Measurements from ENCODE around the gene PSAP.

The PSAP gene

GRCh38 chr10:71810048-71810750 lies 40.9 kb downstream of the PSAP start:
- no peak for DNase-seq (ENCODE audit: low read depth in 3 of 3, low spot score in 1 of 3)

- no peak for DNase-seq (ENCODE audit: low read depth in 3 of 3, low spot score in 1 of 3)
Measured at GRCh38 chr10:71809628-71810027, 41.4 kb downstream of the PSAP start.

GRCh38 chr10:71807557-71808510 lies 43.2 kb downstream of the PSAP start:
- DNase-seq (ENCODE audit: low read depth in 3 of 3, low spot score in 1 of 3): no peak

- DNase-seq (ENCODE audit: low read depth in 3 of 3, low spot score in 1 of 3): no peak
Measured at GRCh38 chr10:71806704-71807556, 44.1 kb downstream of the PSAP start.

GRCh38 chr10:71805776-71806703 lies 45.0 kb downstream of the PSAP start:
- DNase-seq (ENCODE audit: low read depth in 3 of 3, low spot score in 1 of 3): no peak

- DNase-seq (ENCODE audit: low read depth in 3 of 3, low spot score in 1 of 3): no peak
Measured at GRCh38 chr10:71804077-71804476, 47.0 kb downstream of the PSAP start.

- no peak for DNase-seq (ENCODE audit: low read depth in 3 of 3, low spot score in 1 of 3)
Measured at GRCh38 chr10:71802715-71803488, 48.1 kb downstream of the PSAP start.

GRCh38 chr10:71802235-71802634 lies 48.8 kb downstream of the PSAP start:
- no peak for DNase-seq (ENCODE audit: low read depth in 3 of 3, low spot score in 1 of 3)

- DNase-seq (ENCODE audit: low read depth in 3 of 3, low spot score in 1 of 3): no peak
Measured at GRCh38 chr10:71801361-71801760, 49.7 kb downstream of the PSAP start.

- DNase-seq (ENCODE audit: low read depth in 3 of 3, low spot score in 1 of 3): no peak
Measured at GRCh38 chr10:71799608-71800453, 51.2 kb downstream of the PSAP start.

- DNase-seq (ENCODE audit: low read depth in 3 of 3, low spot score in 1 of 3): no peak
Measured at GRCh38 chr10:71799112-71799511, 51.9 kb downstream of the PSAP start.

GRCh38 chr10:71798308-71798624 lies 52.8 kb downstream of the PSAP start:
- DNase-seq (ENCODE audit: low read depth in 3 of 3, low spot score in 1 of 3): no peak

GRCh38 chr10:71797533-71798307 lies 53.3 kb downstream of the PSAP start:
- DNase-seq (ENCODE audit: low read depth in 3 of 3, low spot score in 1 of 3): no peak

GRCh38 chr10:71796749-71797405 lies 54.2 kb downstream of the PSAP start:
- no peak for DNase-seq (ENCODE audit: low read depth in 3 of 3, low spot score in 1 of 3)

- DNase-seq (ENCODE audit: low read depth in 3 of 3, low spot score in 1 of 3): no peak
Measured at GRCh38 chr10:71795248-71795647, 55.8 kb downstream of the PSAP start.

- no peak for DNase-seq (ENCODE audit: low read depth in 3 of 3, low spot score in 1 of 3)
Measured at GRCh38 chr10:71790749-71791440, 60.2 kb downstream of the PSAP start.

- DNase-seq (ENCODE audit: low read depth in 3 of 3, low spot score in 1 of 3): no peak
Measured at GRCh38 chr10:71789871-71790270, 61.2 kb downstream of the PSAP start.
